GM12801 (cell line): ENCODE results near the gene UNC79.

Experiments used
- CTCF ChIP-seq: IDR thresholded peaks from one replicate; pipeline ENCODE4 v1.5.1; 2011; ENCODE audit warnings: control low read depth; ENCODE audit not compliant: insufficient read length; ENCODE audit errors: extremely low read depth

UNC79 gene

GRCh38 chr14:93737634-93738033 lies 306.9 kb downstream of the UNC79 start:
- no peak for TF ChIP-seq CTCF

GRCh38 chr14:93741556-93742230 lies 311.0 kb downstream of the UNC79 start:
- no peak for TF ChIP-seq CTCF

DNA sequence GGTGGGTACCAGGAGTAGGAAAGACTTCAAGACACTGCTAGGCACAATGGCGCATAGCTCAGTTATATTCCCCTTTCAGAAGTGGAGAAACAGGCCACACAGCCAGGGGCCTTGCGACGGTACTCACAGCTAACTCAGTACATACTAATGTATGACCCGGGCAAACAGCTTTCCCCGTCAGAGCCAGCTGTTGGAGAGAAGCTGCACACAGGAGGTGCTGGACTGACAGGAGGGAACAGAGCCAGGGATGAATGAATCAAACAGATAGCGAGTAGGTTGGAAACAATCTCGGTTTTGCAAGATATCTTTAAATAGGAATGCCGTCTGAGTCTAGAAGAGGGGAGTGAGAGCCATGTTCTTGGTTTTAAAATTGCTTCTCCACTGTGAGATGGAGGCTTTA lies 312.0 kb downstream of the UNC79 start:
- TF ChIP-seq CTCF: no peak

- TF ChIP-seq CTCF: no peak
Observed at GRCh38 chr14:93743270-93744060, 312.7 kb downstream of the UNC79 start.

DNA sequence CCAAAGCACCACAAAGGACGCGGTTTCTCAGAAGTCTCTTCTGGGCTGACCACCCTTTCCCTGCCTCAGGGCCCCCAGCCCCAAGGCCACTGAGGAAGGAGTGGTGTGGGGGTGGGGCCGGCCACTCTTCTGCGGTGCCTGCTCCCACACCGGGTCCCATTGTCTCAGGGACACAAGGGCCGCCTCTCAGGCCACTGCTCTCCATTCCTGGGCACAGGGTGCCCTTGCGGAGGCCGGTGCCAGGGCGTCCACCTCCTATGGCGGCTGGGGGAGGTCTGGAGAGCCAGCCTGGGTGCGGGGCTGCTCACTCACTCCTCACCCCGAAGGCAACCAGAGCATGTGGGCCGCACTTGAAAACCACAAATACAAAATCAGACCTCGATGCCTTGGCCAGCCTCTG lies 313.4 kb downstream of the UNC79 start:
- no peak for TF ChIP-seq CTCF

GRCh38 chr14:93744876-93745275 lies 314.1 kb downstream of the UNC79 start:
- TF ChIP-seq CTCF: no peak

DNA sequence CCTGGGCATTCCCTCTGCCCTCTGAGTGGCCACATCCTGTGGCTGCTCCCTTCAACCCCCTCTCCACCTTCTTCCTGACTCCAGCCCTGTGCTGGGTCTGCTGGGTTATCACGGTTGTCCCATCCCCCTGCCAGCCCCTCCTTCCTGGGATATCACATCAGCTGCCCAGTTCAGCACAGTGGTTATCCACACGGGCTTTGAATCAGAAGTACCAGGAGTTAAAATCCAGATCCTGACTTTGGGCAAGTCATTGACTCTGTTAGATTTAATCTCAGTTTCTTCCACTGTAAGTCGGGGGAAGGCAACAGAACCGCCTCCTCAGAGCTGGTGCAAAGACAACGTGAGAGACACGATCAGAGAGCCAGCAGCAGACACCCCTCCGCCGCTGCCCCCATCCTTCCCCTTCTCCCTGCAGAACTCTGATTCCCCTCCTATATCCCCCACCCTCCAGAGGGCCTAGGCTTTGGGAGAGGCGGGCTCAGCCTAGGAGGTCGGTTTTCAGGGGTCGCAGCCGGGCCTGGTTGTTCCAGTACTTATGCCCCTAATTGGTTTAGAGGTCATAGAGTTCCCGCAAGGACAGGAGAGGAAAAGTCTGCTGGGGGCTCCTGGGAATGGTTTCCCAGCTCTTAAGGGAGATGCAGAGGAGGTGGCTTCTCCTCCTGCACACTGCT lies 315.0 kb downstream of the UNC79 start:
- no peak for TF ChIP-seq CTCF
